Measurements from ENCODE around the gene ASTN2. TPM values are rescaled to one million over a fixed set of nuclear protein-coding genes. Genes with fewer than 3 reads are reported as not detected.

Gene ASTN2
- total and polyA plus RNA-seq, 12 donors, result 1.9 to 11.1 (median 4.0) TPM

DNA sequence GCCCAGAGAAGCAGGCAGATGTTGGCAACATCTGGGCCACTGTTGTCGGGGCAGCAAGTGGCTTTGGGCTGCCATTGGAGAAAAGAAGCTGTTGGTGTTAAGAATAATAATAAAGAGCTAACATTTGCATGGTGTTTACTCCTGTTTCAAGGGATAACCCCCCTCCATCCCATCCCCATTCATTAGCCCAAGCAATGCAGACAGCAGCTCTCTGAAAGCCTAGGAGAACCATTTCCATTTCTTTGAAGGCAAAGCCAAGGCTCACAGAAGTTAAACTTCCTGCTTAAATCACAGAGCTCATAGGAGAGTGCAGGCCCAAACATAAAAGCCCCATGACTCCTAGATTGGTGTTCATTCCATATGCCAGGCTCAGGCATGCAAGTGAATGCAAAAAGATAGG is 175.4 kb downstream of the ASTN2 start:
- Histone ChIP-seq H3K4me3 (no peak overlapping the region), H3K4me1 (no peaks in the 10 kb centered on the region), H3K27ac (no peak overlapping the region), H3K27me3 (peaks cover 0 to 8% (median 0%) of the 10 kb centered on the region in 7 donors), H3K9me3 (no peaks in the 10 kb centered on the region), H3K36me3 (no peaks in the 10 kb centered on the region)
- ATAC-seq (no peak), DNase-seq (no peak)
- TF ChIP-seq, protein P1, sequence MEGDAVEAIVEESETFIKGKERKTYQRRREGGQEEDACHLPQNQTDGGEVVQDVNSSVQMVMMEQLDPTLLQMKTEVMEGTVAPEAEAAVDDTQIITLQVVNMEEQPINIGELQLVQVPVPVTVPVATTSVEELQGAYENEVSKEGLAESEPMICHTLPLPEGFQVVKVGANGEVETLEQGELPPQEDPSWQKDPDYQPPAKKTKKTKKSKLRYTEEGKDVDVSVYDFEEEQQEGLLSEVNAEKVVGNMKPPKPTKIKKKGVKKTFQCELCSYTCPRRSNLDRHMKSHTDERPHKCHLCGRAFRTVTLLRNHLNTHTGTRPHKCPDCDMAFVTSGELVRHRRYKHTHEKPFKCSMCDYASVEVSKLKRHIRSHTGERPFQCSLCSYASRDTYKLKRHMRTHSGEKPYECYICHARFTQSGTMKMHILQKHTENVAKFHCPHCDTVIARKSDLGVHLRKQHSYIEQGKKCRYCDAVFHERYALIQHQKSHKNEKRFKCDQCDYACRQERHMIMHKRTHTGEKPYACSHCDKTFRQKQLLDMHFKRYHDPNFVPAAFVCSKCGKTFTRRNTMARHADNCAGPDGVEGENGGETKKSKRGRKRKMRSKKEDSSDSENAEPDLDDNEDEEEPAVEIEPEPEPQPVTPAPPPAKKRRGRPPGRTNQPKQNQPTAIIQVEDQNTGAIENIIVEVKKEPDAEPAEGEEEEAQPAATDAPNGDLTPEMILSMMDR (IDR thresholded peaks at IDR 0.05), result no peak
- intact Hi-C loops (cut with DNase I), result no loop called here
- 58 to 72% methylated on average over 1 of the region's 1 CpG for WGBS, 2 donors

DNA sequence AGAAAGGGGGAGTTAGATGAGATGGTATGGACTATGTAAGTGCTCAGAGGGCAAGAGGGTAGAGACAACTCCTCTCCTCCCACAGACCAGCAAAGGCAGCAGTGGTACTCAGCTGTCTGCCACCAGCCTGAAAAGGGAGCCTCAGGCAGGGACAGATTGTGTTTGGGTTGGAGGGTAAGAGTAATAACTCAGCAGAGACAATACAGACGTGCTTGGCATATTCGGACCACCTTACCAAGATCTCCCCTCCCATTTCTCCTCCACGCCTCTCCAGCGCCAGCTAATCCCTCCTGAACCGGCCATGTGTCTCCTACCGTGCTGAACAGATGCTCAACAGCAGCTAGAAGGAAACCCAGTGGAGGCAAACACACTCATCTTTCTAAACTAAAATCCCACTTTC is 180.8 kb downstream of the ASTN2 start:
- no peaks in the 10 kb centered on the region for H3K9me3 ChIP-seq
- WGBS, 2 donors, result 57 to 63% methylated on average over 6 of the region's 6 CpGs
- no peak overlapping the region for H3K4me3 ChIP-seq
- H3K36me3 ChIP-seq, result no peaks in the 10 kb centered on the region
- H3K4me1 ChIP-seq, result no peaks in the 10 kb centered on the region
- DNase-seq (no peak), ATAC-seq (no peak)
- intact Hi-C loops (cut with DNase I), result no loop called here
- H3K27ac ChIP-seq, result no peak overlapping the region
- TF ChIP-seq, protein P1 (IDR thresholded peaks at IDR 0.05), result no peak
- H3K27me3 ChIP-seq, result peaks cover 0 to 20% (median 5%) of the 10 kb centered on the region in 7 donors

DNA sequence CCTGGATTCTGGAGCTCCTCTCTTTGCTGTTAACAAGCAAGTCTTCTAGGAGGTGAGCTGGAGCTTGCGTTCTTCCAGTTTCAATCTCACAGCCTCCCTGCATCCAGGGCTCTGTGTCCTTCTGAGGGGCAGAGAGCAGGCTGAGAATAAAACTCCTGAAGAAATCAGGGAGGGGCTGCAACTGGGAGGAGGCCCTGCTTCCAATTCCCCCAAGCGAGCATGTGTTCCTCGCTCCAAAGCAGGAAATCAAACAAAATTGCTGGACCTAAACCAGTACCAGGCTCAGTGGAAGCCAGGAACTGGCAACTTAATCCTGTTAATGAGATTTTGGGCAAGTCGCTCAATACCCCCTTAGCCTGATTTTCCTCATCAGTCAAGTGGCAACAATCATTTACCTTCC is 181.8 kb downstream of the ASTN2 start:
- no peak for DNase-seq
- Histone ChIP-seq H3K9me3 (no peaks in the 10 kb centered on the region), H3K4me1 (no peaks in the 10 kb centered on the region), H3K36me3 (no peaks in the 10 kb centered on the region), H3K27me3 (peaks cover 0 to 20% (median 5%) of the 10 kb centered on the region in 7 donors), H3K4me3 (no peak overlapping the region), H3K27ac (no peak overlapping the region)
- no peak for ATAC-seq
- WGBS, 2 donors, result 50 to 53% methylated on average over 4 of the region's 4 CpGs
- intact Hi-C loops (cut with DNase I), result no loop called here
- TF ChIP-seq, protein P1 (IDR thresholded peaks at IDR 0.05), result no peak

DNA sequence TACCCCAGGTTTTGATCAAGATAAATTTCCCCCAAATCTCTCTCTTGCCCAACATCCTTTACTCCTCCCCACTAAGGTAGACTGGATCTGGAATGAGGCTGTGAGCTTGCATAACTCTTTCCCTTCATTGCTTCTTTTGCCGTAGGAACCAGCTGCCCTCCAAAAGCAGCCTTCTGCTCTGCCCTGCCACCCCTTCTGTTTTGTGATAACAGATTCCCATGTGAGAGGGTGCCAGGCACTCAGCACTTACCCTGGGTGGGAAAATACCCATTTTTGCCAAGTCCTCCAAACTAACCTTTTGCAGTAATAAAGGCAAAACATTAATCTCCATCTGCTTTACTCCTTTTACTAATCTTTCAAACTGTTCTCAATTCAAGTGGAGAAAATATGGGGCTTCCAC is 182.6 kb downstream of the ASTN2 start:
- TF ChIP-seq, protein P1 (IDR thresholded peaks at IDR 0.05), result no peak
- intact Hi-C loops (cut with DNase I), result no loop called here
- Histone ChIP-seq H3K4me3 (no peak overlapping the region), H3K36me3 (no peaks in the 10 kb centered on the region), H3K27me3 (peaks cover 0 to 20% (median 5%) of the 10 kb centered on the region in 7 donors), H3K27ac (no peak overlapping the region), H3K9me3 (no peaks in the 10 kb centered on the region), H3K4me1 (no peaks in the 10 kb centered on the region)
- ATAC-seq, result no peak
- no peak for DNase-seq
- WGBS, 2 donors, result 64 to 76% methylated on average over 1 of the region's 1 CpG
